AG09309 (cell line): ENCODE measurements around the gene AWAT2.

Experiments used
- DNase-seq: peaks from one replicate; pipeline ENCODE4 v3.0.0-alpha.2; 2010; ENCODE audit warnings: low read depth
- H3K4me3 ChIP-seq: 2 replicates; pipeline ENCODE4 v1.5.1; 2011; ENCODE audit warnings: mild to moderate bottlenecking, low read depth, low read length, moderate library complexity; ENCODE audit not compliant: control insufficient read depth
- CTCF ChIP-seq: IDR thresholded peaks from 2 replicates; pipeline ENCODE4 v1.5.1; 2011; ENCODE audit warnings: mild to moderate bottlenecking, low read depth, low read length, inconsistent platforms; ENCODE audit not compliant: insufficient read depth, control insufficient read depth; ENCODE audit errors: missing control alignments

The AWAT2 gene

DNA sequence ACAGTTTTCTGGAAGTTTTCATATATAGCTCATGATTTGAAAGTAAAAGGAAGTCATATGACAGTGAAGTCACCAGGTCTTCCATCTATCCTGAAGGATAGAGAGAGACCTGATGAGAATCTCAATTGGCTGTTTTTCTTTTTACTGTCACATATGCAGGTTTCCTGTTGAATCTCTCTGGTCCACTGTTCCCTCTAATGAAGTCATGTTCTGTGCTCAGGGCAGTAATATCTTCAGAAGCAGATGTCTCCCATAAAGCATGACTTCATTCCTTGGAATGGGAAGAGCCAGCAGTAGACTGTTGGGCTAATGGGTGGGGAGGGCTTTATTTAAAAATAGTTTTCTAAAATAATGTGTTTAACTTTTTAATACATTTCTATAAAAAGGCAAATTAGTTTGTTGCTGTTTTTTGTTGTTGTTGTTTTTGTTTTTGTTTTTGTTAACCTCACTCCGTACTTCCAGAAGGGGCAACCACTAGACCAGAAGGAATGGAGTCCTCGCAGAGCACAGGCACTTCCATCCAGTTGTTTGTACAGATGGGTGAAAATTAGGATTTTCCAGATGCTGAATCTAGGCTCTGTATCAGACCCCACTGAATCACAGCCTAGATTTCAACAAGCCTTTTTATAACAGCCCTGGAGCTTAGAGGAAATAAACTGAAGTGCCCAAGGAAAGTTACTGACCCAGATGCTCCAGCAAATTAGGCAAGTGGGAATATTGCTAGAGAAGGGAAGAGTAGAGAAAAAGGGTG is 54.2 kb downstream of the AWAT2 start:
- no peak for TF ChIP-seq CTCF
- DNase-seq: no peak
- H3K4me3 ChIP-seq: no peak overlapping the region

DNA sequence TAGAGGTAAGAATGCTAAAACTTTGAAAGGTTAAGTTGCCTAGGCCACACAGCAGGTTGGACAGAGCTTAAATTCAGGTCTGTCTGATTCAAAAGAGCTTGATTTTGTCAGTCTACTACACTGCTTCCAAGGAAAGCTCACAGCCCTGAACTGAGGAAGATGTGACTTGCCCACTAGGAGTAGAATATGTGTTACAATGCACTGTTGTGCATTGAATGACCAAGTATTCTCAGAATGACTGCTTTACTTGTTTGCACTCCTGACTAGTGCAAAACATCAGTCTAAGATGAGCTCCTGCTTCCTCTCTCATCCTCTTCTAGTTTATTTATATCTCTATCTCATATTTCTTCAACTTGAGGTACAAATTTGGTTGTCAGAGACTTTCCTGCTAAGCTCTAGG is 56.2 kb downstream of the AWAT2 start:
- TF ChIP-seq CTCF: no peak
- no peak for DNase-seq
- no peak overlapping the region for H3K4me3 ChIP-seq

DNA sequence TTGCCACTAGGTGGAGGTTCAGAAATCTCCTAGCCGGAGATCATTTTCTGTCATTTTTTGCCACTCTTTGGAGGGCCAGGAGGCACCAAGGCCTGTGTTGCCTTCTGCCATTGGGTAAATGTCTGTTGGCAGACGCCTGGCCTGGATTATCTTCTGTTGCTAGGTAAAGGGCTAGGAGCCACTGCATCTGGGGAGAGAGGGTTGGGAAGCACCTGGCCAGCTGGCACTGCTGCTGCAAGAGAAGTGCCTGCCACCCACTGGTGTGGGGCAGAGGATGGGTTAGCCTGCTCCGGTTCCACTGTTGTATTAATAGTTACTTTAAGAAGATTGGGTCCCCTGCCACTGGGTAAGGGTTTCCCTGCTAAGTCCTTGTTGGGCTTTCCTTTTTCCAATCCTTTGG is 58.1 kb downstream of the AWAT2 start:
- TF ChIP-seq CTCF: no peak
- DNase-seq: no peak
- H3K4me3 ChIP-seq: no peak overlapping the region
